CD4-positive, CD25-positive, alpha-beta regulatory T cell (primary cell): ENCODE measurements around the gene TBC1D22A. TPM values are rescaled to one million over a fixed set of nuclear protein-coding genes. Genes with fewer than 3 reads are reported as not detected.
A peak's percentile ranks its signal among the peaks of the same experiment; 100 is the strongest.

Source experiments
- ATAC-seq, 2 donors: fragments of 150-1000 bp; cut with Tn5 transposase; one replicate each; pipeline ENCODE4 v1.10.0; 2021; ENCODE audit warnings: low read depth in 2 of 2, moderate number of reproducible peaks in 2 of 2, moderate library complexity in 1 of 2
- DNase-seq, 3 donors: peaks; one replicate each; pipeline versions ENCODE4 v3.0.0 to v3.0.0-alpha.2; 2012 to 2022; ENCODE audit warnings: mixed read lengths in 1 of 3
- H3K27ac ChIP-seq: one replicate; pipeline ENCODE4 v1.7.0; 2013; ENCODE audit warnings: mild to moderate bottlenecking, low read length; ENCODE audit not compliant: insufficient read depth, poor library complexity, severe bottlenecking
- H3K27me3 ChIP-seq: one replicate; pipeline ENCODE4 v1.7.0; 2013; ENCODE audit warnings: low read length; ENCODE audit not compliant: control insufficient read depth, insufficient read depth
- H3K36me3 ChIP-seq: one replicate; pipeline ENCODE4 v1.7.0; 2013; ENCODE audit warnings: mild to moderate bottlenecking, low read length, moderate library complexity; ENCODE audit not compliant: control insufficient read depth, insufficient read depth
- H3K4me1 ChIP-seq: 2 replicates; pipeline ENCODE4 v1.7.0; 2013; ENCODE audit warnings: mild to moderate bottlenecking, low read length; ENCODE audit not compliant: insufficient read depth, control insufficient read depth, poor library complexity, severe bottlenecking
- H3K4me3 ChIP-seq: one replicate; pipeline ENCODE4 v1.7.0; 2013; ENCODE audit warnings: low read depth, mild to moderate bottlenecking, low read length, moderate library complexity
- H3K9me3 ChIP-seq, 2 experiments: 1 replicate in 1 of 2; 2 replicates in 1 of 2; pipeline ENCODE4 v1.7.0; 2013; ENCODE audit warnings: low read length in 2 of 2, mild to moderate bottlenecking in 1 of 2, moderate library complexity in 1 of 2; ENCODE audit not compliant: control insufficient read depth in 2 of 2
- H3K27ac Mint-ChIP-seq, 3 donors: one replicate each; pipeline ENCODE4 v1.8.0; 2020 to 2022; ENCODE audit warnings: mild to moderate bottlenecking in 3 of 3, mixed read lengths in 3 of 3, moderate library complexity in 2 of 3
- H3K27me3 Mint-ChIP-seq: one replicate; pipeline ENCODE4 v1.8.0; 2022; ENCODE audit warnings: mild to moderate bottlenecking, mixed read lengths
- H3K36me3 Mint-ChIP-seq: one replicate; pipeline ENCODE4 v1.8.0; 2020; ENCODE audit warnings: mixed read lengths
- H3K4me1 Mint-ChIP-seq, 4 donors: one replicate each; pipeline ENCODE4 v1.8.0; 2020 to 2022; ENCODE audit warnings: mixed read lengths in 4 of 4, mild to moderate bottlenecking in 1 of 4
- H3K4me3 Mint-ChIP-seq, 4 donors: one replicate each; pipeline ENCODE4 v1.8.0; 2020 to 2022; ENCODE audit warnings: mild to moderate bottlenecking in 4 of 4, mixed read lengths in 4 of 4, moderate library complexity in 3 of 4
- H3K9me3 Mint-ChIP-seq, 7 donors: one replicate each; pipeline ENCODE4 v1.8.0; 2020 to 2022; ENCODE audit warnings: mixed read lengths in 7 of 7, mild to moderate bottlenecking in 3 of 7, moderate library complexity in 2 of 7
- polyA plus RNA-seq, 4 donors: library from polyadenylated mRNA; unstranded; fragments of 300-500 nt; fragmentation: Illumina TruSeq; gene quantifications; one replicate each; pipeline ENCODE4 v1.2.3, GENCODE V29; 2021
- total RNA-seq: library from RNA; stranded (reverse); gene quantifications from one replicate; pipeline ENCODE4 v1.2.3, GENCODE V29; 2022

Gene TBC1D22A
- total and polyA plus RNA-seq, 5 donors from 2014 or later = 19.8 to 42.5 (median 24.3) TPM

- Histone ChIP-seq H3K4me1 (no peaks in the 10 kb centered on the region), H3K9me3 (no peaks in the 10 kb centered on the region), H3K4me3 (no peak overlapping the region), H3K27ac (no peak overlapping the region), H3K27me3 (no peaks in the 10 kb centered on the region), H3K36me3 (peaks cover 6% of the 10 kb centered on the region)
- no peaks in the 10 kb centered on the region for H3K9me3 Mint-ChIP-seq
- no peaks in the 10 kb centered on the region for H3K27me3 Mint-ChIP-seq
- peak overlapping the region in 2 of 3 donors; percentile 33 to 53 for H3K27ac Mint-ChIP-seq
- no peak overlapping the region for H3K4me3 Mint-ChIP-seq
- DNase-seq (no peak), ATAC-seq (no peak)
- H3K4me1 Mint-ChIP-seq = peaks cover 0 to 16% (median 10%) of the 10 kb centered on the region in 4 donors
- H3K36me3 Mint-ChIP-seq = peaks cover 9% of the 10 kb centered on the region
Measured at GRCh38 chr22:46956498-46957215, 194.2 kb downstream of the TBC1D22A start.

GRCh38 chr22:46957521-46957920, 195.1 kb downstream of the TBC1D22A start:
- H3K9me3 Mint-ChIP-seq = no peaks in the 10 kb centered on the region
- H3K27me3 Mint-ChIP-seq = no peaks in the 10 kb centered on the region
- peaks cover under 1% of the 10 kb centered on the region for H3K36me3 ChIP-seq

GRCh38 chr22:46958191-46958590, 195.7 kb downstream of the TBC1D22A start:
- Histone ChIP-seq H3K36me3 (no peaks in the 10 kb centered on the region), H3K4me3 (no peak overlapping the region), H3K27ac (no peak overlapping the region), H3K9me3 (no peaks in the 10 kb centered on the region), H3K4me1 (no peaks in the 10 kb centered on the region), H3K27me3 (no peaks in the 10 kb centered on the region)
- peaks cover 14% of the 10 kb centered on the region for H3K36me3 Mint-ChIP-seq
- H3K27ac Mint-ChIP-seq = peak overlapping the region in 1 of 3 donors; percentile 42
- ATAC-seq (no peak), DNase-seq (no peak)
- H3K4me1 Mint-ChIP-seq = peaks cover 4 to 16% (median 10%) of the 10 kb centered on the region in 4 donors
- no peaks in the 10 kb centered on the region for H3K27me3 Mint-ChIP-seq
- no peaks in the 10 kb centered on the region for H3K9me3 Mint-ChIP-seq
- H3K4me3 Mint-ChIP-seq = no peak overlapping the region

More at GRCh38 chr22:46957521-46957920, 195.1 kb downstream of the TBC1D22A start:
- H3K4me3 ChIP-seq = no peak overlapping the region
- Mint-ChIP-seq H3K4me3 (no peak overlapping the region), H3K4me1 (peaks cover 4 to 16% (median 10%) of the 10 kb centered on the region in 4 donors), H3K27ac (peak overlapping the region in 1 of 3 donors; percentile 12), H3K36me3 (peaks cover 14% of the 10 kb centered on the region)
- H3K27ac ChIP-seq = no peak overlapping the region
- ATAC-seq = no peak
- H3K27me3 ChIP-seq = no peaks in the 10 kb centered on the region
- H3K4me1 ChIP-seq = no peaks in the 10 kb centered on the region
- DNase-seq = no peak
- no peaks in the 10 kb centered on the region for H3K9me3 ChIP-seq

- no peak for DNase-seq
- Mint-ChIP-seq H3K27me3 (no peaks in the 10 kb centered on the region), H3K9me3 (no peaks in the 10 kb centered on the region)
Measured at GRCh38 chr22:46958658-46959057, 196.2 kb downstream of the TBC1D22A start.

GRCh38 chr22:46959369-46959768, 196.9 kb downstream of the TBC1D22A start:
- Histone ChIP-seq H3K27ac (no peak overlapping the region), H3K36me3 (no peaks in the 10 kb centered on the region), H3K9me3 (no peaks in the 10 kb centered on the region), H3K4me1 (no peaks in the 10 kb centered on the region), H3K4me3 (no peak overlapping the region), H3K27me3 (no peaks in the 10 kb centered on the region)
- H3K27me3 Mint-ChIP-seq = no peaks in the 10 kb centered on the region
- H3K9me3 Mint-ChIP-seq = no peaks in the 10 kb centered on the region
- DNase-seq (no peak), ATAC-seq (no peak)
- H3K27ac Mint-ChIP-seq = no peak overlapping the region
- H3K4me3 Mint-ChIP-seq = no peak overlapping the region
- peaks cover 4 to 25% (median 12%) of the 10 kb centered on the region in 4 donors for H3K4me1 Mint-ChIP-seq
- H3K36me3 Mint-ChIP-seq = peaks cover 14% of the 10 kb centered on the region

More at GRCh38 chr22:46958658-46959057, 196.2 kb downstream of the TBC1D22A start:
- Histone ChIP-seq H3K4me1 (no peaks in the 10 kb centered on the region), H3K27ac (no peak overlapping the region), H3K27me3 (no peaks in the 10 kb centered on the region), H3K4me3 (no peak overlapping the region), H3K36me3 (no peaks in the 10 kb centered on the region), H3K9me3 (no peaks in the 10 kb centered on the region)
- Mint-ChIP-seq H3K36me3 (peaks cover 14% of the 10 kb centered on the region), H3K4me3 (no peak overlapping the region), H3K27ac (no peak overlapping the region), H3K4me1 (peaks cover 4 to 20% (median 10%) of the 10 kb centered on the region in 4 donors)
- ATAC-seq = no peak

- H3K4me1 ChIP-seq = no peaks in the 10 kb centered on the region
- peak overlapping the region in 2 of 3 donors; percentile 47 to 81 for H3K27ac Mint-ChIP-seq
- H3K36me3 Mint-ChIP-seq = peaks cover 15% of the 10 kb centered on the region
- no peak overlapping the region for H3K27ac ChIP-seq
- no peaks in the 10 kb centered on the region for H3K27me3 ChIP-seq
- H3K4me3 Mint-ChIP-seq = no peak overlapping the region
- peaks cover 0 to 1% (median 0%) of the 10 kb centered on the region in 7 donors for H3K9me3 Mint-ChIP-seq
- no peak overlapping the region for H3K4me3 ChIP-seq
- ATAC-seq (no peak), DNase-seq (no peak)
- H3K9me3 ChIP-seq = no peaks in the 10 kb centered on the region
- no peaks in the 10 kb centered on the region for H3K36me3 ChIP-seq
- peaks cover 7 to 29% (median 14%) of the 10 kb centered on the region in 4 donors for H3K4me1 Mint-ChIP-seq
- H3K27me3 Mint-ChIP-seq = no peaks in the 10 kb centered on the region
Measured at GRCh38 chr22:46961591-46962295, 199.3 kb downstream of the TBC1D22A start.

GRCh38 chr22:46962406-46962805, 200.0 kb downstream of the TBC1D22A start:
- Mint-ChIP-seq H3K4me3 (no peak overlapping the region), H3K27ac (peak overlapping the region in 1 of 3 donors; percentile 47), H3K4me1 (peaks cover 10 to 29% (median 16%) of the 10 kb centered on the region in 4 donors), H3K9me3 (peaks cover 0 to 1% (median 0%) of the 10 kb centered on the region in 7 donors), H3K27me3 (no peaks in the 10 kb centered on the region), H3K36me3 (peaks cover 11% of the 10 kb centered on the region)
- Histone ChIP-seq H3K9me3 (no peaks in the 10 kb centered on the region), H3K27ac (no peak overlapping the region), H3K36me3 (no peaks in the 10 kb centered on the region), H3K27me3 (no peaks in the 10 kb centered on the region), H3K4me3 (no peak overlapping the region), H3K4me1 (no peaks in the 10 kb centered on the region)
- DNase-seq (no peak), ATAC-seq (no peak)
